Measurements from ENCODE around the gene ZNF695.

GRCh38 chr1:246988316-246988715, 19.5 kb downstream of the ZNF695 start:
- no peak for TF ChIP-seq POLR2AphosphoS5 (IDR thresholded peaks at IDR 0.05; ENCODE audit: low read depth, low read length)
- no peak for TF ChIP-seq POU2F2 (IDR thresholded peaks at IDR 0.05; ENCODE audit: low read depth, low read length)

Data from GM12891 (cell line).